ENCODE data around the gene FAM156B. TPM values are rescaled to one million over a fixed set of nuclear protein-coding genes. Genes with fewer than 3 reads are reported as not detected.
A peak's percentile ranks its signal among the peaks of the same experiment; 100 is the strongest.
"Not testable (repeated sequence)": the region's sequence is repeated elsewhere in the genome, so short reads cannot be mapped to it uniquely, and the experiment has no call there.

The FAM156B gene
- total and polyA plus RNA-seq, 4 donors: 3.5 to 8.8 (median 4.7) TPM

GRCh38 chrX:52934704-52935469 lies 37.8 kb downstream of the FAM156B start:
- H3K4me3 ChIP-seq (ENCODE audit: low read depth in 1 of 3, low read length in 3 of 3): peak overlapping the region; percentile 69 to 95 (median 90)
- no peaks in the 10 kb centered on the region for H3K27me3 ChIP-seq (ENCODE audit: control insufficient read depth in 4 of 4, insufficient read depth in 4 of 4, low read length in 3 of 4)
- WGBS: under 1% methylated on average over 61 of the region's 61 CpGs
- H3K36me3 ChIP-seq (ENCODE audit: control insufficient read depth in 4 of 4, insufficient read depth in 3 of 4, low read depth in 1 of 4, low read length in 3 of 4): no peaks in the 10 kb centered on the region
- peaks cover 0 to 16% (median 13%) of the 10 kb centered on the region in 4 donors for H3K4me1 ChIP-seq (ENCODE audit: control insufficient read depth in 4 of 4, insufficient read depth in 4 of 4, low read length in 3 of 4)
- H3K9me3 ChIP-seq (ENCODE audit: control insufficient read depth in 4 of 4, low read length in 3 of 4): no peaks in the 10 kb centered on the region
- peak; percentile 93 for DNase-seq (ENCODE audit: low spot score)
- peak overlapping the region; percentile 92 to 95 for H3K27ac ChIP-seq (ENCODE audit: low read depth in 1 of 2, low read length in 2 of 2)
- H3K9ac ChIP-seq (ENCODE audit: low read depth in 1 of 2, low read length in 2 of 2): peak overlapping the region; percentile 63 to 82
- TF ChIP-seq FOXA2 (IDR thresholded peaks at IDR 0.05): no peak
- peak in 1 of 2 donors; percentile 62 for TF ChIP-seq EGR1 (IDR thresholded peaks at IDR 0.05; ENCODE audit: low read depth in 2 of 2)
- TF ChIP-seq RXRA (IDR thresholded peaks at IDR 0.05): peak in 1 of 2 donors; percentile 38
- TF ChIP-seq FOXA1 (IDR thresholded peaks at IDR 0.05): no peak
- peak; percentile 94 to 99 for TF ChIP-seq RAD21 (IDR thresholded peaks at IDR 0.05)
- peak; percentile 35 for TF ChIP-seq YY1 (IDR thresholded peaks at IDR 0.05)
- peak; percentile 47 for TF ChIP-seq REST (IDR thresholded peaks at IDR 0.05)
- peak; percentile 96 for TF ChIP-seq CTCF (IDR thresholded peaks at IDR 0.05; ENCODE audit: low read depth, low read length, missing input control)
- peak in 1 of 2 donors; percentile 5 for TF ChIP-seq HNF4A (conservative IDR thresholded peaks at IDR 0.05)
- no peak for TF ChIP-seq NR2F2 (IDR thresholded peaks at IDR 0.05)
- TF ChIP-seq GABPA (IDR thresholded peaks at IDR 0.05 in 1 of 2, conservative IDR thresholded peaks at IDR 0.05 in 1 of 2): peak; percentile 89 to 95
- TF ChIP-seq TAF1 (conservative IDR thresholded peaks at IDR 0.05): no peak
- no peak for TF ChIP-seq HNF4G (IDR thresholded peaks at IDR 0.05)
- TF ChIP-seq ZBTB33 (IDR thresholded peaks at IDR 0.05): peak; percentile 34
- TF ChIP-seq JUND (IDR thresholded peaks at IDR 0.05): peak in 1 of 2 donors; percentile 2
- TF ChIP-seq SP1 (IDR thresholded peaks at IDR 0.05): peak; percentile 86
- peak; percentile 79 for TF ChIP-seq ATF3 (IDR thresholded peaks at IDR 0.05)
- TF ChIP-seq MAX (IDR thresholded peaks at IDR 0.05): peak; percentile 15

GRCh38 chrX:52935470-52935784 lies 38.3 kb downstream of the FAM156B start:
- H3K9me3 ChIP-seq (ENCODE audit: control insufficient read depth in 4 of 4, low read length in 3 of 4); DNase-seq (ENCODE audit: low spot score); H3K36me3 ChIP-seq (ENCODE audit: control insufficient read depth in 4 of 4, insufficient read depth in 3 of 4, low read depth in 1 of 4, low read length in 3 of 4); H3K27me3 ChIP-seq (ENCODE audit: control insufficient read depth in 4 of 4, insufficient read depth in 4 of 4, low read length in 3 of 4): not testable (repeated sequence)
- WGBS: under 1% methylated on average over 10 of the region's 10 CpGs
- H3K27ac ChIP-seq (ENCODE audit: low read depth in 1 of 2, low read length in 2 of 2): peak overlapping the region; percentile 92 to 95
- peaks cover 0 to 16% (median 13%) of the 10 kb centered on the region in 4 donors for H3K4me1 ChIP-seq (ENCODE audit: control insufficient read depth in 4 of 4, insufficient read depth in 4 of 4, low read length in 3 of 4)
- peak overlapping the region; percentile 63 to 82 for H3K9ac ChIP-seq (ENCODE audit: low read depth in 1 of 2, low read length in 2 of 2)
- H3K4me3 ChIP-seq (ENCODE audit: low read depth in 1 of 3, low read length in 3 of 3): peak overlapping the region; percentile 69 to 95 (median 90)

GRCh38 chrX:52940704-52941103 lies 43.6 kb downstream of the FAM156B start:
- not testable (repeated sequence) for H3K4me1 ChIP-seq (ENCODE audit: control insufficient read depth in 4 of 4, insufficient read depth in 4 of 4, low read length in 3 of 4); H3K4me3 ChIP-seq (ENCODE audit: low read depth in 1 of 3, low read length in 3 of 3); H3K27ac ChIP-seq (ENCODE audit: low read depth in 1 of 2, low read length in 2 of 2); DNase-seq (ENCODE audit: low spot score); H3K27me3 ChIP-seq (ENCODE audit: control insufficient read depth in 4 of 4, insufficient read depth in 4 of 4, low read length in 3 of 4); H3K9me3 ChIP-seq (ENCODE audit: control insufficient read depth in 4 of 4, low read length in 3 of 4); H3K36me3 ChIP-seq (ENCODE audit: control insufficient read depth in 4 of 4, insufficient read depth in 3 of 4, low read depth in 1 of 4, low read length in 3 of 4); H3K9ac ChIP-seq (ENCODE audit: low read depth in 1 of 2, low read length in 2 of 2)
- no CpG with 5 or more reads among the region's 4 CpGs for WGBS

Measured in liver (tissue), 9 donors.